SW 1271 (cell line): ENCODE results near the gene LDB1.
A peak's percentile ranks its signal among the peaks of the same experiment; 100 is the strongest.

Source experiments
- DNase-seq, 2 experiments: peaks; one replicate each; lab custom pipeline; 2025; lab: John Stamatoyannopoulos, UW

The LDB1 gene

GRCh38 chr10:102134416-102134815, 14.2 kb upstream of the LDB1 start:
- DNase-seq, result no peak

- peak in 1 of 2 experiments; percentile 49 for DNase-seq
Measured at GRCh38 chr10:102133373-102134195, 13.4 kb upstream of the LDB1 start.

- DNase-seq, result peak; percentile 94 to 98
Measured at GRCh38 chr10:102132563-102133372, 12.6 kb upstream of the LDB1 start, which contains the start of gene PPRC1. TSS of gene PPRC1 (plus strand) at chr10:102133040. CDS start at chr10:102133069, 29 bp downstream.

GRCh38 chr10:102132193-102132562, 12.0 kb upstream of the LDB1 start:
- DNase-seq, result no peak

GRCh38 chr10:102131286-102132170, 11.4 kb upstream of the LDB1 start:
- DNase-seq, result no peak

GRCh38 chr10:102123223-102123622, 3.1 kb upstream of the LDB1 start:
- no peak for DNase-seq

- DNase-seq, result no peak
Measured at GRCh38 chr10:102122450-102122849, 2.3 kb upstream of the LDB1 start.

GRCh38 chr10:102121739-102122372, 1.7 kb upstream of the LDB1 start:
- no peak for DNase-seq

GRCh38 chr10:102120991-102121738, 997 bp upstream of the LDB1 start:
- no peak for DNase-seq

GRCh38 chr10:102119417-102120141, 589 bp downstream of the LDB1 start:
- DNase-seq, result peak in 1 of 2 experiments; percentile 78

GRCh38 chr10:102118867-102119266, 1.3 kb downstream of the LDB1 start:
- DNase-seq, result no peak

GRCh38 chr10:102117391-102118159, 2.6 kb downstream of the LDB1 start:
- peak in 1 of 2 experiments; percentile 28 for DNase-seq

- no peak for DNase-seq
Measured at GRCh38 chr10:102116656-102117055, 3.5 kb downstream of the LDB1 start.

- DNase-seq, result peak in 1 of 2 experiments; percentile 10
Measured at GRCh38 chr10:102115775-102116174, 4.4 kb downstream of the LDB1 start.

GRCh38 chr10:102114861-102115618, 5.1 kb downstream of the LDB1 start:
- peak; percentile 52 to 66 for DNase-seq

- no peak for DNase-seq
Measured at GRCh38 chr10:102113956-102114857, 6.0 kb downstream of the LDB1 start.

- DNase-seq, result no peak
Measured at GRCh38 chr10:102113261-102113955, 6.8 kb downstream of the LDB1 start.
